Osteocyte (in vitro differentiated cells): ENCODE results near the gene NKAIN2. TPM values are rescaled to one million over a fixed set of nuclear protein-coding genes. Genes with fewer than 3 reads are reported as not detected.
"Not testable (repeated sequence)": the region's sequence is repeated elsewhere in the genome, so short reads cannot be mapped to it uniquely, and the experiment has no call there.

Experiments
- DNase-seq: peaks from one replicate; pipeline ENCODE4 v3.0.0; 2021; ENCODE audit warnings: mixed read lengths; ENCODE audit not compliant: unreplicated experiment; ENCODE audit errors: extremely low spot score
- H3K27ac Mint-ChIP-seq: one replicate; pipeline ENCODE4 v1.8.0; 2021; ENCODE audit warnings: mild to moderate bottlenecking, mixed read lengths; ENCODE audit not compliant: unreplicated experiment
- H3K27me3 Mint-ChIP-seq: one replicate; pipeline ENCODE4 v1.8.0; 2021; ENCODE audit warnings: mixed read lengths; ENCODE audit not compliant: unreplicated experiment
- H3K36me3 Mint-ChIP-seq: one replicate; pipeline ENCODE4 v1.8.0; 2021; ENCODE audit warnings: mixed read lengths; ENCODE audit not compliant: unreplicated experiment
- H3K4me1 Mint-ChIP-seq: one replicate; pipeline ENCODE4 v1.8.0; 2021; ENCODE audit warnings: mixed read lengths; ENCODE audit not compliant: unreplicated experiment
- H3K4me3 Mint-ChIP-seq: one replicate; pipeline ENCODE4 v1.8.0; 2021; ENCODE audit warnings: mild to moderate bottlenecking, moderate library complexity, mixed read lengths; ENCODE audit not compliant: unreplicated experiment
- H3K9me3 Mint-ChIP-seq: one replicate; pipeline ENCODE4 v1.8.0; 2021; ENCODE audit warnings: mixed read lengths; ENCODE audit not compliant: unreplicated experiment
- CTCF ChIP-seq: fragments of 200-600 bp; sonication (generic); IDR thresholded peaks from 2 replicates; pipeline ENCODE4 v1.5.0; 2021; ENCODE audit warnings: antibody characterized with exemption, mild to moderate bottlenecking, moderate library complexity
- total RNA-seq: library from RNA; stranded (reverse); gene quantifications from 2 replicates; pipeline ENCODE4 v1.2.1, GENCODE V29; 2021

Gene NKAIN2
- total RNA-seq, 1 donor from 2014 or later: 17.8 TPM

GRCh38 chr6:123972600-123973294 lies 169.1 kb downstream of the NKAIN2 start:
- Mint-ChIP-seq H3K9me3 (peaks cover 5% of the 10 kb centered on the region), H3K4me1 (peaks cover 11% of the 10 kb centered on the region), H3K27ac (peak overlapping the region; percentile 9), H3K4me3 (no peak overlapping the region), H3K36me3 (peaks cover 3% of the 10 kb centered on the region), H3K27me3 (no peaks in the 10 kb centered on the region)
- no peak for DNase-seq
- TF ChIP-seq CTCF: no peak

- Mint-ChIP-seq H3K27me3 (no peaks in the 10 kb centered on the region), H3K36me3 (peaks cover 1% of the 10 kb centered on the region), H3K4me3 (no peak overlapping the region), H3K9me3 (no peaks in the 10 kb centered on the region), H3K27ac (no peak overlapping the region), H3K4me1 (peaks cover 9% of the 10 kb centered on the region)
- no peak for DNase-seq
- no peak for TF ChIP-seq CTCF
Measured at GRCh38 chr6:123980311-123980710, 176.6 kb downstream of the NKAIN2 start.

GRCh38 chr6:123986938-123987337 lies 183.3 kb downstream of the NKAIN2 start:
- no peak for DNase-seq
- Mint-ChIP-seq H3K4me1 (peaks cover 2% of the 10 kb centered on the region), H3K27ac (no peak overlapping the region), H3K36me3 (peaks cover 1% of the 10 kb centered on the region), H3K9me3 (peaks cover under 1% of the 10 kb centered on the region), H3K4me3 (no peak overlapping the region), H3K27me3 (no peaks in the 10 kb centered on the region)
- TF ChIP-seq CTCF: no peak

- not testable (repeated sequence) for H3K4me1 Mint-ChIP-seq
Measured at GRCh38 chr6:123989918-123990317, 186.3 kb downstream of the NKAIN2 start.

GRCh38 chr6:123990376-123990775 lies 186.7 kb downstream of the NKAIN2 start:
- no peak for TF ChIP-seq CTCF
- H3K4me1 Mint-ChIP-seq: no peaks in the 10 kb centered on the region
- H3K9me3 Mint-ChIP-seq: peaks cover 6% of the 10 kb centered on the region
- no peak overlapping the region for H3K4me3 Mint-ChIP-seq
- DNase-seq: no peak
- no peak overlapping the region for H3K27ac Mint-ChIP-seq
- H3K36me3 Mint-ChIP-seq: peaks cover 1% of the 10 kb centered on the region
- H3K27me3 Mint-ChIP-seq: no peaks in the 10 kb centered on the region

More at GRCh38 chr6:123989918-123990317, 186.3 kb downstream of the NKAIN2 start:
- H3K36me3 Mint-ChIP-seq, H3K27me3 Mint-ChIP-seq, H3K4me3 Mint-ChIP-seq, H3K27ac Mint-ChIP-seq, H3K9me3 Mint-ChIP-seq, DNase-seq: not testable (repeated sequence)
